Measurements from ENCODE around the gene TBC1D17. TPM values are rescaled to one million over a fixed set of nuclear protein-coding genes. Genes with fewer than 3 reads are reported as not detected.

The TBC1D17 gene
- total RNA-seq, 1 experiment from 2014 or later = 62.3 TPM

GRCh38 chr19:49872245-49873128 is 5.0 kb upstream of the TBC1D17 start:
- no peak for DNase-seq
- CTCF ChIA-PET = no interaction called here
- H3K4me3 ChIP-seq = no peak overlapping the region
- H3F3A ChIP-seq (ENCODE audit: insufficient read depth, low read depth) = peaks cover 40% of the 10 kb centered on the region
- peaks cover 27% of the 10 kb centered on the region for H3K4me1 ChIP-seq (replicated peaks; ENCODE audit: insufficient read depth)
- 0 out of 2 replicates have a peak, but pooled peaks cover 8% of the 10 kb centered on the region for H3K36me3 ChIP-seq (ENCODE audit: low read depth)
- POLR2A ChIA-PET (ENCODE audit: unreplicated experiment) = no interaction called here
- TF ChIP-seq EZH2 (IDR thresholded peaks at IDR 0.05; ENCODE audit: low read depth) = no peak
- TF ChIP-seq, protein P1, sequence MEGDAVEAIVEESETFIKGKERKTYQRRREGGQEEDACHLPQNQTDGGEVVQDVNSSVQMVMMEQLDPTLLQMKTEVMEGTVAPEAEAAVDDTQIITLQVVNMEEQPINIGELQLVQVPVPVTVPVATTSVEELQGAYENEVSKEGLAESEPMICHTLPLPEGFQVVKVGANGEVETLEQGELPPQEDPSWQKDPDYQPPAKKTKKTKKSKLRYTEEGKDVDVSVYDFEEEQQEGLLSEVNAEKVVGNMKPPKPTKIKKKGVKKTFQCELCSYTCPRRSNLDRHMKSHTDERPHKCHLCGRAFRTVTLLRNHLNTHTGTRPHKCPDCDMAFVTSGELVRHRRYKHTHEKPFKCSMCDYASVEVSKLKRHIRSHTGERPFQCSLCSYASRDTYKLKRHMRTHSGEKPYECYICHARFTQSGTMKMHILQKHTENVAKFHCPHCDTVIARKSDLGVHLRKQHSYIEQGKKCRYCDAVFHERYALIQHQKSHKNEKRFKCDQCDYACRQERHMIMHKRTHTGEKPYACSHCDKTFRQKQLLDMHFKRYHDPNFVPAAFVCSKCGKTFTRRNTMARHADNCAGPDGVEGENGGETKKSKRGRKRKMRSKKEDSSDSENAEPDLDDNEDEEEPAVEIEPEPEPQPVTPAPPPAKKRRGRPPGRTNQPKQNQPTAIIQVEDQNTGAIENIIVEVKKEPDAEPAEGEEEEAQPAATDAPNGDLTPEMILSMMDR (conservative IDR thresholded peaks at IDR 0.05) = no peak
- H3K27ac ChIP-seq = no peak overlapping the region
- no peaks in the 10 kb centered on the region for H3K27me3 ChIP-seq (ENCODE audit: insufficient read depth, low read depth)
- no peak overlapping the region for H3K4me2 ChIP-seq
- no TSS peak for BruUV-seq (replicated peaks)
- no peaks in the 10 kb centered on the region for H3K9me2 ChIP-seq (ENCODE audit: insufficient read depth)
- H3K79me2 ChIP-seq (ENCODE audit: low read depth) = peaks cover 37% of the 10 kb centered on the region
- no peaks in the 10 kb centered on the region for H3K9me3 ChIP-seq (ENCODE audit: insufficient read depth, low read depth)
- no peak overlapping the region for H2AFZ ChIP-seq
- peaks cover 23% of the 10 kb centered on the region for H4K20me1 ChIP-seq (ENCODE audit: insufficient read depth)
- intact Hi-C loops (cut with micrococcal nuclease; ENCODE audit: unreplicated experiment) = no loop called here

- intact Hi-C loops (cut with micrococcal nuclease; ENCODE audit: unreplicated experiment) = no loop called here
- Histone ChIP-seq H3K27me3 (ENCODE audit: insufficient read depth, low read depth) (no peaks in the 10 kb centered on the region), H3K9me2 (ENCODE audit: insufficient read depth) (no peaks in the 10 kb centered on the region), H4K20me1 (ENCODE audit: insufficient read depth) (peaks cover 23% of the 10 kb centered on the region), H3K9me3 (ENCODE audit: insufficient read depth, low read depth) (no peaks in the 10 kb centered on the region), H3K79me2 (ENCODE audit: low read depth) (peaks cover 38% of the 10 kb centered on the region), H3K27ac (no peak overlapping the region), H3K4me1 (replicated peaks; ENCODE audit: insufficient read depth) (peaks cover 25% of the 10 kb centered on the region), H2AFZ (no peak overlapping the region), H3K36me3 (ENCODE audit: low read depth) (0 out of 2 replicates have a peak, but pooled peaks cover 8% of the 10 kb centered on the region), H3K4me3 (no peak overlapping the region), H3F3A (ENCODE audit: insufficient read depth, low read depth) (peaks cover 33% of the 10 kb centered on the region), H3K4me2 (no peak overlapping the region)
- no peak for DNase-seq
- POLR2A ChIA-PET (ENCODE audit: unreplicated experiment) = no interaction called here
- no TSS peak for BruUV-seq (replicated peaks)
- no peak for TF ChIP-seq EZH2 (IDR thresholded peaks at IDR 0.05; ENCODE audit: low read depth)
- TF ChIP-seq, protein P1 (conservative IDR thresholded peaks at IDR 0.05) = no peak
- CTCF ChIA-PET = no interaction called here
These were observed 4.4 kb upstream of the TBC1D17 start for GRCh38 chr19:49873129-49873521.

DNA sequence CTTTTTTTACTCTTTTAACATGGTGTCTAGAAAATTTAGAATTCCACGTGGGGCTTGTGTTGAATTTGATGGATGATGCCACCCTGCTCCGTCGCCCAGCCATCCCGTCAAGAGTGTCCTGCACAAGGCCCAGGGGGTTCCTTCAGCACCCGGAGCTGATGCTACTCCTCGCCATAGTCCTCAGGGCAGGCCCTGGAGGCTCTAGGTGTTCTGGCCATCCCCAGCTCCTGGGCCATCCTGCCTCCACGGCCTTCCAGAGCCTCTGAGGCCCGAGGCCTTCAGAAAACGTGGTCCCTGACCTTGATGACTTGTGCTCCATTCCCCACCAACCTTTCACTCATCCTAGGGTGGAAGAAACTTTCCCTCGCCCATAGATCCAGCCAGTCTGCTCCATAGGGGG is 3.7 kb upstream of the TBC1D17 start:
- Histone ChIP-seq H4K20me1 (ENCODE audit: insufficient read depth) (peaks cover 28% of the 10 kb centered on the region), H3K27ac (no peak overlapping the region), H3K27me3 (ENCODE audit: insufficient read depth, low read depth) (no peaks in the 10 kb centered on the region), H3K79me2 (ENCODE audit: low read depth) (peaks cover 46% of the 10 kb centered on the region), H3F3A (ENCODE audit: insufficient read depth, low read depth) (peaks cover 31% of the 10 kb centered on the region), H3K4me2 (no peak overlapping the region), H3K4me1 (replicated peaks; ENCODE audit: insufficient read depth) (peaks cover 27% of the 10 kb centered on the region), H3K4me3 (no peak overlapping the region), H3K9me3 (ENCODE audit: insufficient read depth, low read depth) (no peaks in the 10 kb centered on the region), H3K36me3 (ENCODE audit: low read depth) (0 out of 2 replicates have a peak, but pooled peaks cover 8% of the 10 kb centered on the region), H3K9me2 (ENCODE audit: insufficient read depth) (no peaks in the 10 kb centered on the region), H2AFZ (no peak overlapping the region)
- intact Hi-C loops (cut with micrococcal nuclease; ENCODE audit: unreplicated experiment) = no loop called here
- DNase-seq = no peak
- ChIA-PET POLR2A (ENCODE audit: unreplicated experiment) (no interaction called here), CTCF (no interaction called here)
- no peak for TF ChIP-seq EZH2 (IDR thresholded peaks at IDR 0.05; ENCODE audit: low read depth)
- TF ChIP-seq, protein P1 (conservative IDR thresholded peaks at IDR 0.05) = no peak
- no TSS peak for BruUV-seq (replicated peaks)
